GM19468 (cell line): Measurements from ENCODE around the gene FKBP6.
"Not testable (repeated sequence)": the region's sequence is repeated elsewhere in the genome, so short reads cannot be mapped to it uniquely, and the experiment has no call there.

Experiments used
- ATAC-seq: cut with Tn5 transposase; IDR thresholded peaks from one replicate; pipeline ENCODE4 v1.9.1; 2021; ENCODE audit warnings: mild to moderate bottlenecking, moderate library complexity, moderate number of reproducible peaks; ENCODE audit not compliant: unreplicated experiment; ENCODE audit errors: extremely low read depth

The FKBP6 gene

DNA sequence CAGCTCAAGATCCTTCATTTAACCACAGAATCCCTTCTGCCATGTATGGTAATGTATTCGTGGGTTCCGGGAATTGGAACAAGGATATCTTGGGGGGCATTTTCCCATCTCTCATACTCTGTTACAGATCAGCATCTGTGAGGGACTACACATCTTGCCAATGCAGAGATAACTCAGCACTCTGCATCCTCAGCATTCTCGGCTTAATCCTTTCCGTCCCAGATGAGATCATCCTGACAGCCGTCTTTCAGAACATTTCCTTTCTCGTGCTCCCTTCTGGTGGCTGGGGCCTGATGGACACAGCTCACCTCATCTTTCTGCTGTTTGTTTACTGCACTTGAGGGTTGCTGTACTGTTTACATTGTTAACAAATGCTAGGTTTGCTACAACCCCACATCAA, 25.3 kb downstream of the FKBP6 start:
- no peak for ATAC-seq

DNA sequence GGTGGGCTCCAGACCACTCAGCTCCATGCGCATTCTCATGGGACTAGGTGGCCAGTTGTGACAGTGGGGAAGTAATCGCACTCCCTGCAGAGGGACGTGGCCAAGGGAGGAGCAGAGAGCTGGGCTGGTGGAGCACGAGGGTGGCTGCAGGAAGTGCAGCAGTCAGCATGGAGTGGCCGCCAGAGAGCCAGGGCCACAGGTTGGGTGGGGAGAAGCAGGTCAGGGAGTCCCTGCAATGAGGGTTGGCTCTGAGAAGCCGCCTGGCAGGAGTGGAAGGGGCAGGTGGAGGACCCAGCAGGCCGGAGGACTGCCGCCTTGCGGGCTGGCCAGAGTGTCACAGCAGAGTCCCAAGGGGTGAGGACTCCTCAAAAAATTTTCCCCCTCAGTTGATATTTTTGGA, 26.2 kb downstream of the FKBP6 start:
- no peak for ATAC-seq

DNA sequence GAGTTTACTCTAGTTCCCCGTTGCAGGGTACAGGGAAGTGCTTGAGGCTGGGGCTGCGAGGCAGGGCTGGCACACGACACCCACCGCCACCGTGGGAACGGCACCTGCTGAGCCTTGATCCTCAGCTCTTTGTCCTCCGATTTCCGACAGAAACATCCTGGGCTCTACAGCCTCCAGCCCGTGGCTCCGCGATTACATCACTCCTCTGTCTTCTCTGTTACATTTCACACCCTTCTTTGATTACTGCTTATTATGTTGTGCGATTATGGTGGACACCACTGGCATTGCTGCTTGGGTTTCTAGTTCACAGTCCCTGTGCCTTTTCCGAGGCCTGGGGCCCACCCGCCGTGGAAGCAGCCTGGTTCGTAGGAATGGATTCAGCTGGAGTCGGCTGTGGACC, 26.9 kb downstream of the FKBP6 start:
- no peak for ATAC-seq

- ATAC-seq: no peak
Observed at GRCh38 chr7:73356159-73356558, 28.2 kb downstream of the FKBP6 start.

DNA sequence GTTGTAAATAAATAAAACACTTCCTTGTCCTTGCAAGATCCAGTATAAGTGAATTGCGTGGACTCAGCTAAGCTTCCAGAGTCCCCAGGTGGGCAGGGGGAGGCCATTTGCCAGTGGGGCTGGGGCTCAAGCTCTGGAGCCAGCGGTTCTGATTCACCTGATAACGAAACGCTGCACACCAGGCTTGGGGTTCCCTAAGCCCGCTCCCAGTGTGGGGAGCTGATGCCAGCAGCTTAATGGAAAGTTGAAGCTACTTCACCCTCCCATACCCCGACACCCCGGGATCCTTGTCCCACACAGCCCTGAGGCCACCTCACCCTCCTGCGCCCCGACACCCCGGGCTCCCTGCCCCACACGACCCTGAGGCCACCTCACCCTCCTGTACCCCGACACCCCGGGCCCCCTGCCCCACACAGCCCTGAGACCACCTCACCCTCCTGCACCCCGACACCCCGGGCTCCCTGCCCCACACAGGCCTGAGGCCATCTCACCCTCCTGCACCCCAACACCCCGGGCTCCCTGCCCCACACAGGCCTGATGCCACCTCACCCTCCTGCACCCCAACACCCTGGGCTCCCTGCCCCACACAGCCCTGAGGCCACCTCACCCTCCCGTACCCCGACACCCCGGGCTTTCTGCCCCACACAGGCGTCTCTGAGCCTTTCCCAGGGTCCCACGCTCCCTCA, 30.8 kb downstream of the FKBP6 start:
- ATAC-seq: no peak

DNA sequence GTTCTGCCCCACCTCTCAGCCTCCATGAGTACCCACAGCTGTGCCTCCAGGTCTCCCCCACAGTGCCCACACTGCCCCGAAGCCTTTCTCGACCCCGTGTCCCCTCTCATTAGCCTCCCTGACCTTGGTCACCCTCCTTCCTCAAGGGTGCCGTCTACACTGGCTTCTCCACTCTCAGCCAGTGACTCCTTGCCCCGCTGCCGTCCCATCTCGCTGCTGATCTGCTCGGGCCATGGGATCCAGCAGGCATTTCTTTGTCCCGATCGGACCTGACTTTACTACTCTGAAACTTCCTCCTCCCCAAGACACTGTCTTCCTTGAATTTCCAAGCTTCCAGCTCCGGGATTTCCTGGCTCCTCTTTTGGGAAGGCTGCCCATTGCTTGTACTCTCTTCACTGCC, 31.3 kb downstream of the FKBP6 start:
- ATAC-seq: no peak

GRCh38 chr7:73359746-73360375, 31.9 kb downstream of the FKBP6 start:
- ATAC-seq: no peak

GRCh38 chr7:73360590-73360989, 32.6 kb downstream of the FKBP6 start:
- not testable (repeated sequence) for ATAC-seq

- no peak for ATAC-seq
Observed at GRCh38 chr7:73363225-73364005, 35.5 kb downstream of the FKBP6 start.

DNA sequence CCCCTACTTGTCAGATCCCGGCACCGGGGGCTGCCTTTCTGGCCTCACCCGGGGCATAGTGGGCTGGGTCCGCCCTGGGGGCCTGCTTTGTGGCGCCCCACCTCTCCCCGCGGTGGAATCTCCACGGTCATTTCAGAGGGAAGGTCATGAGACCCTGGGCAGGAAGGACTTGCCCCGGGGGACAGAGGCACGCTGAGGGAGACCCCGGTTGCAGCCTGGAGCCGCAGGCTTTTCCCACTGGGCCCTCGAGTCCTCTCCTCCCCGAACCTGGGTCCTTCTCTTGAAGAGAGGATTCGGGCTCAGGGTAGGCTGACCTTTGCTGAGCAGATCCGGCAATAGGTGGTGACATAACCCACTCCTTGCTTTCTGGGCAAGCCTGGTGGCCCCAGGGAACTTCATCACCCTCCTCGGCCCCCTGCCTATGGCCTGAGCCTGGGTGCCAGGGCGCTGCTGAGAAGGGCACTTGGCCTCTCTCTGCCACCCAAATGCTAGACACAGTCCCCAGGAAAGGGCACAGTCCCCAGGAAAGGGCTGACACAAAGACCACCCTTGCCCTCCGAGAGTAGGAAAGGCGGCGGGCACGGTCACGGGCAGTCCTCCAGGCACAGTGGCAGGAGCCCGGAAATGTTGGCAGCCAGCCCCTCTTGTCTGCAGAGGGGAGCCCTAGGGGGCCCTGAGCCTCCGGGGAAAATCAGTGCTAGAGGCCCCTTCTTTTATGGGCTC, 36.2 kb downstream of the FKBP6 start:
- no peak for ATAC-seq

- no peak for ATAC-seq
Observed at GRCh38 chr7:73366127-73366526, 38.2 kb downstream of the FKBP6 start.

GRCh38 chr7:73366990-73367389, 39.0 kb downstream of the FKBP6 start:
- no peak for ATAC-seq

DNA sequence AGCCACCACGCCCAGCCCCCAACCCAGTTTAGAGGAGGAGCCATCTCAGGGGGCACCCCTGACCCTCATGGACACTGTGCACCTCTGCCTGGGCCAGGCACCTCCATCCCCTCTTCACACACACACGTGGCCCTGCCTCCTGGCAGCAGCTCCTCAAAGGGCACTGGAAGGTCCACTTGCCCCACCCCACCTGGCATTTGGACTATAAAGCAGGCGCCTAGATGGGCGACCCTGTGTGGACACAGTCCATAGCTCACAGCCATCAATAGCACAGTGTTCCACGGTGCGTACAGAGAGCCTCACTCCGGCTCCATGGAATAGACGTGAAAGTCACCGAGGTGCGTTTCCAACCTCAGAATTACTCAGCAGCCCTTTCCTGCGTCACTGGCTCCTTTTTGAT, 41.0 kb downstream of the FKBP6 start:
- ATAC-seq: no peak

- ATAC-seq: no peak
Observed at GRCh38 chr7:73369622-73370021, 41.7 kb downstream of the FKBP6 start.

DNA sequence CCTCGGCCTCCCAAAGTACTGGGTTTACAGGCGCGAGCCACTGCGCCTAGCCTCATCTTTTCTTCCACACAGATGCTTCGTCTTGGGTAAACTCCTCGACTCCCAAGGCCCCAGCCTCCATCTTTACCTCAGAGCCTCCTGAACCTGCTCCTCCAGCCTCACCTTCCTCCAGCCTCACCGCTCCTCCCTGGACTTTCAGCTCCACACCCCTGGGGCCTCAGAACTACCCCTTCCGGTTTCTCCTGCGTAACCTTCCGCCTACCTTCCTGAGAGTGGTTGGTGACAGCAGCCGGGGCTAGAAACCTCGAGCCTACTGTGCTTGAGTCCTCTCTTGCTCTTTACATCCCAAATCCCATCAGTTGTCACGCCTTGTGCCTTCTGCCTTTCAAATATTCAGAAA, 45.8 kb downstream of the FKBP6 start:
- no peak for ATAC-seq

DNA sequence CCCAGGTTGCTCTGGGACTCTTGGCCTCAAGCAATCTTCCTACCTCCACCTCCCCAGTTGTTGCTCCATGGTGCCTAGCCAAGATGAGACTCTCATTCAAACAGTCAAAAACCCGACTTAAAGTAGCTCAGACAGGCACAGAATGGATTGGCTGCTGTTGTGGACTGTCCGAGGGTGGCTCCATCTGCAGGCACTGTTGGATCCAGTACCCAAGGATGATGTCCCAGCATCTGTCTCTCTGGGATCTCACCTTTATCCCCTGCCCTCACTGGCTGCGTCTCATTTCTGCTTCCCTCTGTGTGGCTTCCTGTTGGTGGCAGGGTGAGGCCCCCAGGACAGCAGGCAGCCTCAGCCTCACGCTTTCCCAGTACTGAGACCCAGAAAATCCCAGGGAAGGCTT, 48.3 kb downstream of the FKBP6 start:
- ATAC-seq: not testable (repeated sequence)

GRCh38 chr7:73376671-73377412, 48.9 kb downstream of the FKBP6 start:
- ATAC-seq: no peak

DNA sequence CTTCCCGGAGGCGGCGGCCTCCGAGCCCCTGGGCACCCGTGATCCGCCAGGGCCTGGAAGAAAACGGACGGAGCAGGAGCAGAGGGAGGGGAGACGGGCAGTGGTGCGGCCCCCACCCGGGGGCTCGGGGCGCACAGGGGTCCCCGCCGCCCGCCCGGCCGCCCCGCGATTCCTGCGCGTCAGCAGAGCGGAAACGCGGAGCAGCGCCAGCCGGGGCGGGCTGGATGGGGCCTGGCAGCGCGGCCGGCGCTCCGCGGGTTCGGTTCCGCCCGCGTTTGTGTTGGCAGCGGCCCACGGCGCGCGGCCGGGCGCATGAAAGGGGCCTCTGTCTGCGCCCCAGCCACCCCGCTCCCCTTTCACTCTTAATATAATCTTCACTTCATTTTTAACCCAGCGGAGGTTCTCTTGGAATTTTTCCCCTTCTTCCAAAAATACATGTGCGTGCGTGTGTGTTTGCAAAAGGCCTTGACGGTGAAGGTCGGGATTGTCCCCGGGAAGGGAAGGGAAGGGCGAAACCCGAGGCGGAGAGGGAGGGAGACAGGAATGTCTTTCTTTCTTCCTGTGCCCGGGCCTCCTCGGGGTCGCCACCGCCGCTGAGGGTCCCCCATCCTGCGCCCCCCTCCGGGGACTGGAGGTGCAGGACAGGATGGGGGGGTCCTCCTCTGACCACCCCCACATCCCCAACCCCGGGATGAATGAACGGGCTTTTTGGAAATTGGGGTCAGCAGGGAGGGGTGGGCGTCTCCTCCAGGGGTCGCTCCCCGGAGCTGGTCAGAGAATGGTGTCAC, 49.6 kb downstream of the FKBP6 start:
- ATAC-seq: not testable (repeated sequence)

DNA sequence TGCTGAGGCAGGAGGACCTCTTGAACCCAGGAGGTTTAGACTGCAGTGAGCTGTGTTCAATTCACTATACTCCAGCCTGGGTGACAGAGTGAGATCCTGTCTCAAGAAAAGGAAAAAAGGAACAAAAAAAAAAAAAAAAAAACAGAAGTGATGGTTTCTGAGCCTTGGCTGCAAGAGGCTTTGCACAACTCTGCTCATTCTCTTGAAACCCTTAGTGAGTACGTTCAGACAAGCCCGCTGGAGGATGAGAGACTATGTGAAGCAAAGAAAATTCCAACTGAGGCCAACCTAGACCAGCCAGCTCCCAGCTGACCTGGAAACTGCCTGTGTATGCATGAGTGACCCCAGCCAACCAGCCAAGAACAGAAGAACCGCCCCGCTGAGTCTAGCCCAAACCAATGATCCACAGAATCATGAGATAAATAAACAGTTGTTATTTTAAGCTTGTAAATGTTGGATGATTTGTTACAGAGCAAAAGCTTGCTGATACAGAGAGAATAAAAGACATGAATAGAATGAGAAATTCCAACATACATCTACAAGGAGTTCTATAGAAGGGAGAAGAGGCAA, 55.1 kb downstream of the FKBP6 start:
- ATAC-seq: no peak
